H1 (cell line): ENCODE data around the gene CDH18. TPM values are rescaled to one million over a fixed set of nuclear protein-coding genes. Genes with fewer than 3 reads are reported as not detected.

Source experiments
- CTCF ChIA-PET: fragments of 300-600 bp; sonication (Branson Sonifier 250); formaldehyde crosslinking; loops from one replicate; lab custom pipeline; 2021; ENCODE audit not compliant: partially characterized antibody; lab: Charles Lee
- POLR2A ChIA-PET: fragments of 300-600 bp; sonication (Branson Sonifier 250); formaldehyde crosslinking; loops from one replicate; lab custom pipeline; 2021; ENCODE audit warnings: inconsistent platforms; ENCODE audit not compliant: partially characterized antibody; lab: Charles Lee
- DNase-seq, 2 experiments: peaks; one replicate each; pipeline versions ENCODE4 v3.0.0 to v3.0.0-alpha.2; 2010 to 2022; ENCODE audit warnings: low spot score in 2 of 2, low read depth in 1 of 2, mixed read lengths in 1 of 2
- FAIRE-seq: peaks from 2 replicates; lab custom pipeline; 2011; peaks lifted over from hg19 to GRCh38; lab: Jason Lieb, UNC
- H2AFZ ChIP-seq: 2 replicates; pipeline ENCODE4 v1.8.1; 2012; ENCODE audit warnings: low read length, inconsistent platforms
- H2AK5ac ChIP-seq: 2 replicates; pipeline ENCODE4 v1.6.1; 2013; ENCODE audit warnings: low read depth, low read length
- H2BK120ac ChIP-seq: replicated peaks from 2 replicates; pipeline ENCODE3; 2013; ENCODE audit warnings: low read depth, low read length, inconsistent platforms
- H2BK12ac ChIP-seq: 2 replicates; pipeline ENCODE4 v1.6.1; 2013; ENCODE audit warnings: low read depth, low read length
- H2BK15ac ChIP-seq: 2 replicates; pipeline ENCODE4 v1.6.1; 2013; ENCODE audit warnings: low read length
- H2BK20ac ChIP-seq: 2 replicates; pipeline ENCODE4 v1.6.1; 2013; ENCODE audit warnings: low read length
- H2BK5ac ChIP-seq: 2 replicates; pipeline ENCODE4 v1.6.1; 2013; ENCODE audit warnings: low read depth, low read length
- H3K14ac ChIP-seq: 2 replicates; pipeline ENCODE4 v1.6.1; 2013; ENCODE audit warnings: inconsistent platforms; ENCODE audit not compliant: insufficient read length
- H3K18ac ChIP-seq: 2 replicates; pipeline ENCODE4 v1.6.1; 2013; ENCODE audit warnings: low read length; ENCODE audit errors: extremely low read depth
- H3K23ac ChIP-seq: 2 replicates; pipeline ENCODE4 v1.6.1; 2013; ENCODE audit warnings: inconsistent platforms; ENCODE audit not compliant: insufficient read length
- H3K23me2 ChIP-seq: 2 replicates; pipeline ENCODE4 v1.6.1; 2013; ENCODE audit warnings: low read depth, low read length
- H3K27ac ChIP-seq: 2 replicates; pipeline ENCODE4 v1.6.1; 2011; ENCODE audit warnings: low read depth, low read length, inconsistent platforms
- H3K27me3 ChIP-seq, 4 experiments: replicated peaks in 1 of 4; 1 replicate in 1 of 4; 2 replicates in 3 of 4; pipeline versions ENCODE4 v1.6.1 to v1.8.1; 2011 to 2013; ENCODE audit warnings: low read length in 3 of 4, mild to moderate bottlenecking in 3 of 4, inconsistent platforms in 2 of 4, mixed read lengths in 2 of 4, moderate library complexity in 1 of 4; ENCODE audit not compliant: control insufficient read depth in 3 of 4, insufficient read depth in 3 of 4; ENCODE audit errors: extremely low read depth in 1 of 4
- H3K36me3 ChIP-seq, 4 experiments: 2 replicates each; pipeline versions ENCODE4 v1.6.1 to v1.8.1; 2011 to 2013; ENCODE audit warnings: mild to moderate bottlenecking in 4 of 4, low read length in 3 of 4, moderate library complexity in 2 of 4, control low read depth in 1 of 4, inconsistent platforms in 1 of 4; ENCODE audit not compliant: insufficient read depth in 4 of 4, control insufficient read depth in 2 of 4
- H3K4ac ChIP-seq: replicated peaks from 2 replicates; pipeline ENCODE3; 2013; ENCODE audit warnings: low read length, low read depth, mixed read lengths, inconsistent platforms; ENCODE audit not compliant: insufficient read length
- H3K4me1 ChIP-seq, 4 experiments: replicated peaks in 1 of 4; 1 replicate in 1 of 4; 2 replicates in 3 of 4; pipeline versions ENCODE4 v1.6.1 to v1.8.1; 2011 to 2013; ENCODE audit warnings: low read length in 3 of 4, inconsistent platforms in 2 of 4, mixed read lengths in 1 of 4; ENCODE audit not compliant: insufficient read depth in 4 of 4, control insufficient read depth in 3 of 4
- H3K4me2 ChIP-seq, 2 experiments: 2 replicates each; pipeline versions ENCODE4 v1.6.1 to v1.8.1; 2011 to 2013; ENCODE audit warnings: low read depth in 2 of 2, low read length in 2 of 2, control low read depth in 1 of 2, inconsistent platforms in 1 of 2, mild to moderate bottlenecking in 1 of 2; ENCODE audit not compliant: insufficient read depth in 1 of 2
- H3K4me3 ChIP-seq, 4 experiments: fragments of 200-600, 300-600 bp in 1 of 4; sonication (generic), shearing (Covaris generic), sonication (Bioruptor Twin) in 1 of 4; 2 replicates each; pipeline versions ENCODE4 v1.5.1 to v1.8.1; 2011 to 2016; ENCODE audit warnings: low read length in 4 of 4, low read depth in 3 of 4, control low read depth in 2 of 4, inconsistent platforms in 2 of 4, mild to moderate bottlenecking in 2 of 4, mixed read lengths in 1 of 4, moderate library complexity in 1 of 4; ENCODE audit not compliant: insufficient read depth in 2 of 4; ENCODE audit errors: extremely low read depth in 1 of 4
- H3K56ac ChIP-seq: replicated peaks from 2 replicates; pipeline ENCODE3; 2013; ENCODE audit warnings: low read depth, mild to moderate bottlenecking, mixed read lengths, low read length, inconsistent platforms; ENCODE audit not compliant: insufficient read length
- H3K79me1 ChIP-seq: 2 replicates; pipeline ENCODE4 v1.6.1; 2013; ENCODE audit warnings: low read depth, low read length, control low read depth
- H3K79me2 ChIP-seq, 2 experiments: 2 replicates each; pipeline versions ENCODE4 v1.6.1 to v1.8.1; 2012 to 2013; ENCODE audit warnings: low read length in 2 of 2, mild to moderate bottlenecking in 2 of 2, inconsistent platforms in 1 of 2; ENCODE audit not compliant: insufficient read depth in 2 of 2, control insufficient read depth in 1 of 2
- H3K9ac ChIP-seq, 4 experiments: replicated peaks in 1 of 4; 1 replicate in 1 of 4; 2 replicates in 3 of 4; pipeline versions ENCODE4 v1.6.1 to v1.8.1; 2011 to 2013; ENCODE audit warnings: low read depth in 3 of 4, low read length in 3 of 4, control low read depth in 2 of 4, mild to moderate bottlenecking in 2 of 4, moderate library complexity in 2 of 4, inconsistent platforms in 1 of 4; ENCODE audit errors: extremely low read depth in 1 of 4
- H3K9me3 ChIP-seq, 2 experiments: 2 replicates each; pipeline versions ENCODE4 v1.6.1 to v1.8.1; 2012 to 2013; ENCODE audit warnings: mild to moderate bottlenecking in 2 of 2, moderate library complexity in 2 of 2, control low read depth in 1 of 2, inconsistent platforms in 1 of 2, low read depth in 1 of 2, low read length in 1 of 2, mixed read lengths in 1 of 2; ENCODE audit not compliant: insufficient read depth in 2 of 2
- H4K20me1 ChIP-seq, 2 experiments: replicated peaks in 1 of 2; 2 replicates each; pipeline versions ENCODE3 to v1.8.1; 2011 to 2013; ENCODE audit warnings: inconsistent platforms in 2 of 2, low read length in 2 of 2, mild to moderate bottlenecking in 1 of 2; ENCODE audit not compliant: insufficient read depth in 2 of 2, control insufficient read depth in 1 of 2
- H4K5ac ChIP-seq: 2 replicates; pipeline ENCODE4 v1.6.1; 2013; ENCODE audit warnings: low read length, low read depth, mixed read lengths, inconsistent platforms; ENCODE audit not compliant: insufficient read length
- H4K8ac ChIP-seq: 2 replicates; pipeline ENCODE4 v1.8.0; 2013; ENCODE audit warnings: mild to moderate bottlenecking, moderate library complexity, low read length, inconsistent platforms; ENCODE audit not compliant: insufficient read depth; ENCODE audit errors: extremely low read depth
- H4K91ac ChIP-seq: replicated peaks from 2 replicates; pipeline ENCODE3; 2013; ENCODE audit warnings: low read length, mixed read lengths, inconsistent platforms; ENCODE audit not compliant: insufficient read length
- RBBP5 ChIP-seq: IDR thresholded peaks from 2 replicates; pipeline ENCODE4 v1.7.1; 2012; ENCODE audit warnings: low read depth, mild to moderate bottlenecking, inconsistent platforms, low read length, moderate library complexity, borderline replicate concordance
- SIX5 ChIP-seq: IDR thresholded peaks from 2 replicates; pipeline ENCODE4 v1.6.1; 2011; ENCODE audit warnings: mild to moderate bottlenecking, low read depth, low read length
- WGBS, 2 experiments: shearing (Covaris generic) in 1 of 2; methylation state at CpG; one replicate each; pipeline versions ENCODE4 v1.1.6 to v1.1.7; 2013 to 2015; ENCODE audit warnings: low lambda C conversion rate in 2 of 2, mixed read lengths in 2 of 2, inconsistent platforms in 1 of 2, low coverage in 1 of 2, missing lambda C conversion rate in 1 of 2; ENCODE audit not compliant: insufficient replicate concordance in 2 of 2, insufficient coverage in 1 of 2, insufficient read length in 1 of 2; ENCODE audit errors: extremely low coverage in 1 of 2, missing lambda C conversion rate in 1 of 2; 5-methylcytosine and 5-hydroxymethylcytosine counted together
- polyA plus RNA-seq, 7 experiments: library from polyadenylated mRNA; depleted of rRNA in 3 of 7; stranded (reverse) in 5 of 7; unstranded in 2 of 7; fragments of >200 nt in 5 of 7; fragments of 200-250 nt in 2 of 7; gene quantifications; 1 replicate in 5 of 7; 2 replicates in 1 of 7; 4 replicates in 1 of 7; pipeline versions ENCODE4 v1.2.1 to v1.2.3, GENCODE V29; 2011 to 2013; ENCODE audit warnings: missing spikeins in 2 of 7, mixed read lengths in 2 of 7
- total RNA-seq: library from RNA; stranded (reverse); fragmentation: NEBNext Ultra II Directional; extraction: Animal tissue kit (Norgen Biotek cat#: 25700); gene quantifications from 2 replicates; pipeline ENCODE4 v1.2.1, GENCODE V29; 2021

The CDH18 gene
- total and polyA plus RNA-seq, 2 of the 8 experiments (the other 6 are each of a cell fraction or from before 2014, with no cell fraction given), result 0.30 to 0.32 TPM

GRCh38 chr5:19904766-19905165, 83.2 kb downstream of the CDH18 start:
- Histone ChIP-seq H4K20me1 (no peaks in the 10 kb centered on the region), H4K8ac (no peak overlapping the region), H2BK15ac (no peak overlapping the region), H3K14ac (no peak overlapping the region), H2AFZ (no peak overlapping the region), H3K27ac (no peak overlapping the region), H2BK5ac (no peak overlapping the region), H3K9ac (no peak overlapping the region), H3K23ac (no peak overlapping the region), H3K9me3 (no peaks in the 10 kb centered on the region)
- POLR2A ChIA-PET, result no interaction called here
- TF ChIP-seq RBBP5 (no peak), SIX5 (no peak)
- TF ChIP-seq, all 59 proteins: peak for 0
- Histone ChIP-seq H4K91ac (no peak overlapping the region), H3K79me1 (no peaks in the 10 kb centered on the region), H3K4me2 (no peak overlapping the region), H3K18ac (no peak overlapping the region), H3K4ac (no peak overlapping the region), H4K5ac (no peak overlapping the region), H2BK120ac (no peak overlapping the region), H3K36me3 (no peaks in the 10 kb centered on the region), H2AK5ac (no peak overlapping the region), H3K4me1 (peaks cover 0 to 5% (median 0%) of the 10 kb centered on the region in 4 experiments; a peak in 2 of 7 replicates), H3K27me3 (no peaks in the 10 kb centered on the region), H2BK12ac (no peak overlapping the region), H3K79me2 (no peaks in the 10 kb centered on the region), H3K4me3 (no peak overlapping the region), H3K23me2 (no peaks in the 10 kb centered on the region), H2BK20ac (no peak overlapping the region), H3K56ac (no peak overlapping the region)
- CTCF ChIA-PET, result no interaction called here
- FAIRE-seq (no peak), DNase-seq (no peak)
- 48% methylated on average over 1 of the region's 1 CpG; no CpG with 5 or more reads in 1 of the 2 experiments for WGBS, 2 experiments
